MM.1S (cell line): ENCODE measurements around the gene ECT2L.

ENCODE experiments used
- CTCF ChIP-seq: fragments of 300-600 bp; sonication (generic); IDR thresholded peaks from 2 replicates; pipeline ENCODE4 v1.5.1; 2016; ENCODE audit warnings: antibody characterized with exemption, low read length, mixed read lengths
- EZH2phosphoT487 ChIP-seq: fragments of 300-600 bp; sonication (generic); IDR thresholded peaks from 2 replicates; pipeline ENCODE4 v1.6.1; 2018; ENCODE audit warnings: antibody characterized with exemption, low read length

GRCh38 chr6:138805016-138805765 is 9.3 kb downstream of the ECT2L start:
- TF ChIP-seq CTCF (no peak), EZH2phosphoT487 (no peak)
